ENCODE measurements around the gene AK3. TPM values are rescaled to one million over a fixed set of nuclear protein-coding genes. Genes with fewer than 3 reads are reported as not detected.

The AK3 gene
- total and polyA plus RNA-seq, 2 donors (not counting 3 experiments of a cell fraction or from before 2014, with no cell fraction given) = 20.6 to 42.3 TPM

DNA sequence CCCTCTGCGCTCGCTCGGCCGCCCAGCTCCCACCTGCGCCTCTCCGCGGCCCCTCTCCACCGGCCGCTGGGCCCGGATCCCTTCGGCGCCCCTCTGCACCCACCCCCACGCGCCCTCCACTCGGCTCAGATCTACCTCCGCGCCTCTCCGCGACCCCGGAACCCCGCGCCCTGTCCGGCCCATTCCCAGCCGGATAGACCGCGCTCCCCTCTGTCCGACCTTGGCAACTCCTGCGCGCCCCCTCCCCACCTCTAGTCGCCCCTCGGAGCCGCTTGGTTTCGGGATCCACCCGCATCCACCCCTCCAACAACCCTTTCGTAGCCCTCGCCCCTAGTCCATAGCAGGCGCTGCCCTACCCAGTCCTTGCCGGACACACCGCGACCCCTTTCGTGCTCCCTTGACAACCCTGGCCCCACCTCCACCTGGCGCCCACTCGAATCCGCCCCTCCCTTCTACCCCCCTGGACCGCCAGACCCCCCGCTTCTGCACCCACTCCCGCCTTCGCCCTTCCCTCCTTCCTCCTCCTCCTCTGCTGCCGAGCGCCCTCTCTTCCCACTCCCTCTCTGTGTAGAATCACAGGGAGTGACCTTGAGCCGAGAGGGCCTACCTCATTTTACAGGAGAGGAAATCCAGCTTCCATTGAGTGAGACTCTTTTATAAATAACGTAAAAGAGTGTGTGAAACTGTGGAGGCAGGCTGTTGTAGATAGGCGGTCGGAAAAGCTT is 525 bp upstream of the AK3 start:
- BruUV-seq (replicated peaks) = no TSS peak
- Histone ChIP-seq H3K9me1 (replicated peaks; ENCODE audit: control insufficient read depth, extremely low read depth, insufficient read depth, low read length) (no peaks in the 10 kb centered on the region), H3K9me3 (replicated peaks; ENCODE audit: control insufficient read depth, insufficient read depth, low read length) (no peaks in the 10 kb centered on the region), H3K27ac (ENCODE audit: insufficient read depth, low read depth, low read length) (no peak overlapping the region), H3K27me3 (ENCODE audit: control insufficient read depth in 2 of 2, insufficient read depth in 2 of 2, low read length in 2 of 2) (no peaks in the 10 kb centered on the region), H3K36me3 (ENCODE audit: control insufficient read depth in 2 of 2, extremely low read depth in 1 of 2, insufficient read depth in 2 of 2, low read length in 2 of 2) (no peaks in the 10 kb centered on the region), H3K4me1 (ENCODE audit: control insufficient read depth, extremely low read depth, insufficient read depth, low read length) (peaks cover 10% of the 10 kb centered on the region), H3K4me2 (ENCODE audit: insufficient read depth, low read length) (peak overlapping the region; percentile 87), H4K20me1 (replicated peaks; ENCODE audit: control insufficient read depth, extremely low read depth, insufficient read depth, low read length) (no peaks in the 10 kb centered on the region), H3K79me2 (ENCODE audit: control insufficient read depth, insufficient read depth, low read length) (peaks cover 27% of the 10 kb centered on the region), H3K9ac (replicated peaks; ENCODE audit: extremely low read depth, insufficient read depth, low read length) (peak overlapping the region; percentile 92), H3K4me3 (replicated peaks in 1 of 3; ENCODE audit: insufficient read depth in 1 of 3, low read depth in 1 of 3, low read length in 3 of 3) (peak overlapping the region; percentile 69 to 94 (median 90)), H2AFZ (ENCODE audit: low read depth, low read length) (peak overlapping the region; percentile 99)
- intact Hi-C loops (cut with micrococcal nuclease) = loop anchor here (2.0 to 5.0 kb wide), 4 partner anchors 63 to 359 kb away; partner anchors contain the start of genes CDC37L1 and SLC1A1
- dilution Hi-C loops (cut with MboI; ENCODE audit: extremely low pct_ligation_motif_present, low sequenced_read_pairs) = no loop called here
- TF ChIP-seq POLR2A (IDR thresholded peaks at IDR 0.05; ENCODE audit: low read depth, low read length) = peak; percentile 2
- no peak for TF ChIP-seq POLR2AphosphoS5 (IDR thresholded peaks at IDR 0.05; ENCODE audit: insufficient read depth, low read depth, low read length)
- ChIA-PET POLR2A (no interaction called here), CTCF (interaction anchor here (1.0 to 2.4 kb wide), 8 partner anchors 8 to 1313 kb away, joined by 3 to 12 read pairs (median 4); no protein-coding TSS in a partner anchor)
- FAIRE-seq = no peak
- peak; percentile 27 for DNase-seq (ENCODE audit: low read depth, low spot score)

DNA sequence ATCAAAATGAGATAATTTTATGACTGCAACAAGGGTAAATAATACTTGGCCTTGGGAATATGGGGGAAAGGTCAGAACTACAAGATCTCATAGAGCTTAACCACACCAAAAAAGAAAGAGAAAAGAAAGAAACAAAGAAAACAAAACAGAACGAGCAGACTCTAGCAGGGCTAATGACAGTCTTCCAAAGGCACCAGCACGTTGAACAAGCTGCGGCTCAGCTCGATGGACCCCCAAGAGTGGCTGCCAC is 689 bp downstream of the AK3 start:
- FAIRE-seq = peak; percentile 40
- Histone ChIP-seq H3K4me1 (ENCODE audit: control insufficient read depth, extremely low read depth, insufficient read depth, low read length) (peaks cover 10% of the 10 kb centered on the region), H3K36me3 (ENCODE audit: control insufficient read depth in 2 of 2, extremely low read depth in 1 of 2, insufficient read depth in 2 of 2, low read length in 2 of 2) (no peaks in the 10 kb centered on the region), H3K9me3 (replicated peaks; ENCODE audit: control insufficient read depth, insufficient read depth, low read length) (no peaks in the 10 kb centered on the region), H3K9me1 (replicated peaks; ENCODE audit: control insufficient read depth, extremely low read depth, insufficient read depth, low read length) (no peaks in the 10 kb centered on the region), H3K27me3 (ENCODE audit: control insufficient read depth in 2 of 2, insufficient read depth in 2 of 2, low read length in 2 of 2) (no peaks in the 10 kb centered on the region), H3K27ac (ENCODE audit: insufficient read depth, low read depth, low read length) (peak overlapping the region; percentile 77), H2AFZ (ENCODE audit: low read depth, low read length) (peak overlapping the region; percentile 99), H4K20me1 (replicated peaks; ENCODE audit: control insufficient read depth, extremely low read depth, insufficient read depth, low read length) (no peaks in the 10 kb centered on the region), H3K4me2 (ENCODE audit: insufficient read depth, low read length) (peak overlapping the region; percentile 100), H3K79me2 (ENCODE audit: control insufficient read depth, insufficient read depth, low read length) (peaks cover 28% of the 10 kb centered on the region), H3K4me3 (replicated peaks in 1 of 3; ENCODE audit: insufficient read depth in 1 of 3, low read depth in 1 of 3, low read length in 3 of 3) (peak overlapping the region; percentile 69 to 94 (median 90)), H3K9ac (replicated peaks; ENCODE audit: extremely low read depth, insufficient read depth, low read length) (peak overlapping the region; percentile 92)
- dilution Hi-C loops (cut with MboI; ENCODE audit: extremely low pct_ligation_motif_present, low sequenced_read_pairs) = no loop called here
- BruUV-seq (replicated peaks) = no TSS peak
- intact Hi-C loops (cut with micrococcal nuclease) = loop anchor here (1.0 to 5.0 kb wide), 5 partner anchors 62 to 358 kb away; partner anchors contain the start of genes CDC37L1, PLPP6 and SLC1A1
- POLR2A ChIA-PET = no interaction called here
- TF ChIP-seq, protein P1, sequence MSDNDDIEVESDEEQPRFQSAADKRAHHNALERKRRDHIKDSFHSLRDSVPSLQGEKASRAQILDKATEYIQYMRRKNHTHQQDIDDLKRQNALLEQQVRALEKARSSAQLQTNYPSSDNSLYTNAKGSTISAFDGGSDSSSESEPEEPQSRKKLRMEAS (IDR thresholded peaks at IDR 0.05; ENCODE audit: insufficient read depth, insufficient read length) = no peak
- no peak for TF ChIP-seq GATA2 (IDR thresholded peaks at IDR 0.05; ENCODE audit: insufficient read depth, insufficient read length, low read depth, low read length)
- no peak for TF ChIP-seq EZH2 (IDR thresholded peaks at IDR 0.05; ENCODE audit: borderline replicate concordance, low read depth, low read length, severe bottlenecking)
- no peak for TF ChIP-seq JUN (IDR thresholded peaks at IDR 0.05; ENCODE audit: borderline replicate concordance, insufficient read depth, insufficient read length, low read depth)
- CTCF ChIA-PET = interaction anchor here (0.6 to 2.4 kb wide), 8 partner anchors 9 to 1415 kb away, joined by 3 to 12 read pairs (median 6); partner anchors contain the start of gene CDC37L1
- peak; percentile 60 for DNase-seq (ENCODE audit: low read depth, low spot score)
